ENCODE results near the gene HHLA2. TPM values are rescaled to one million over a fixed set of nuclear protein-coding genes. Genes with fewer than 3 reads are reported as not detected.

Gene HHLA2
- total and polyA plus RNA-seq, 8 donors = 0.47 to 3.0 (median 2.4) TPM

DNA sequence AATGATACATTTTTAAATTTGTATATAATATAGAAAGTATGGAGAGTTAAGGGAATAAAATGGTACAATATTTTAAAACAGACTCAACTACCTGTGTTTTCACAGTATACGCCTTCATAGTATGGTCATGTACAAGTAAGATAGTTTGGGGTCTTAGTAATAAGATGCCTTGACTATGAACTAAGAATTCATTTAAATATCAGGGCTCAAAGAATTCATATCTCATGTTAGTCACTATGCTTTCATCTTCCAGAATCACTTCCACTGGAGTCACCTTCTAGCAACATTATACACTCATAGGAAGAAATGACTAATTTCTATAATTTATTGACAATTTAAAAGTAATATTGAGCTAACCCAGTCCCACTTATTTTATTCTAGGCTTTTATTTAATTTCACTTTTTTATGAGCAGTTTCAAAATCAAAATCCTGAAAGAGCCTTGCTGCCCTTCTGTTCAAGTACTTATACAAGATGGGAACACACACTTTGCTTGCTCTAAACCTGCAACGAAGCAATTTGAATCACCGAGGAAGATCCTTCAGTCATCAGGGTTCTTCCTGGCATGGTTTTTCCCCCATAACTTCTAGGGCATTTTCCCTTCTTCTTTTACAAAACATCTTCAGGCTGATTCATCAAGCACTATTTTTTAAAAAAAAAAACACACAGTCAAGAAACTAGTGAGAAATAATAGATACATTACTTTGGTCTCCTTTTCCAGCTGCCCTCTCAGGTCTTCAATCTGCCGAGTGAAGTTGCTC, 119.9 kb downstream of the HHLA2 start:
- Histone ChIP-seq H3K36me3 (no peaks in the 10 kb centered on the region), H3K9me3 (no peaks in the 10 kb centered on the region), H3K27ac (no peak overlapping the region), H3K27me3 (no peaks in the 10 kb centered on the region), H3K4me1 (peaks cover 0 to 5% of the 10 kb centered on the region in 2 donors), H3K4me3 (no peak overlapping the region)
- intact Hi-C loops (cut with DNase I) = no loop called here
- TF ChIP-seq, protein P1, sequence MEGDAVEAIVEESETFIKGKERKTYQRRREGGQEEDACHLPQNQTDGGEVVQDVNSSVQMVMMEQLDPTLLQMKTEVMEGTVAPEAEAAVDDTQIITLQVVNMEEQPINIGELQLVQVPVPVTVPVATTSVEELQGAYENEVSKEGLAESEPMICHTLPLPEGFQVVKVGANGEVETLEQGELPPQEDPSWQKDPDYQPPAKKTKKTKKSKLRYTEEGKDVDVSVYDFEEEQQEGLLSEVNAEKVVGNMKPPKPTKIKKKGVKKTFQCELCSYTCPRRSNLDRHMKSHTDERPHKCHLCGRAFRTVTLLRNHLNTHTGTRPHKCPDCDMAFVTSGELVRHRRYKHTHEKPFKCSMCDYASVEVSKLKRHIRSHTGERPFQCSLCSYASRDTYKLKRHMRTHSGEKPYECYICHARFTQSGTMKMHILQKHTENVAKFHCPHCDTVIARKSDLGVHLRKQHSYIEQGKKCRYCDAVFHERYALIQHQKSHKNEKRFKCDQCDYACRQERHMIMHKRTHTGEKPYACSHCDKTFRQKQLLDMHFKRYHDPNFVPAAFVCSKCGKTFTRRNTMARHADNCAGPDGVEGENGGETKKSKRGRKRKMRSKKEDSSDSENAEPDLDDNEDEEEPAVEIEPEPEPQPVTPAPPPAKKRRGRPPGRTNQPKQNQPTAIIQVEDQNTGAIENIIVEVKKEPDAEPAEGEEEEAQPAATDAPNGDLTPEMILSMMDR (IDR thresholded peaks at IDR 0.05) = no peak
- ATAC-seq = no peak
- no peak for DNase-seq

DNA sequence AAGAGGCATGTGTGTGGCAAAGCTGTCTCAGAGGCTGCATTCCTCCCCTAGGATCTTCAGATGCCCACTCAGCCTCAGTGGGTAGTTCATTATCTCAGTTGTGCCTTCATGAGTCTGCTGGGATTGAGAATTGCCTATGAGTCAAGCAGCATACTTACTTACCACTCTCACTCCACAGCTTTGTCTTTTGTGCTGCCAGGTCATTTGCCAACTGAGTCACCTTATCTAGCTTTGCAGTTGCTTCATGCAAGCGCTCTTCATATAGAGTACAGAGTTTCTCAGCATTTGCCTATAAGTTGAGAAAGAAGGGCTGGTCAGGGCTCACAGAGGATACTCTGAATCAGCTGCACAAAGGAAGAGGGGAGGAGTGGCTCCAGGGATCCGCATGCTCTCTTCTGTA, 124.6 kb downstream of the HHLA2 start:
- H3K27ac ChIP-seq = no peak overlapping the region
- H3K36me3 ChIP-seq = no peaks in the 10 kb centered on the region
- ATAC-seq = no peak
- H3K27me3 ChIP-seq = no peaks in the 10 kb centered on the region
- TF ChIP-seq, protein P1 (IDR thresholded peaks at IDR 0.05) = no peak
- H3K9me3 ChIP-seq = no peaks in the 10 kb centered on the region
- intact Hi-C loops (cut with DNase I) = no loop called here
- H3K4me3 ChIP-seq = no peak overlapping the region
- H3K4me1 ChIP-seq = no peaks in the 10 kb centered on the region
- DNase-seq = no peak

Other genes with a start within 250 kb of the HHLA2 start
- gene CD47, start 205.5 kb upstream of the HHLA2 start, total RNA-seq = 100 to 1,000 TPM; 225 to 356 TPM
- gene CD47, start 205.5 kb upstream of the HHLA2 start, polyA plus RNA-seq (ENCODE audit: insufficient read length in 6 of 6) = 100 to 1,000 TPM; 142 to 201 (median 172) TPM
- gene IFT57, start 74.1 kb upstream of the HHLA2 start, total RNA-seq = 100 to 1,000 TPM; 115 to 273 TPM
- gene IFT57, start 74.1 kb upstream of the HHLA2 start, polyA plus RNA-seq (ENCODE audit: insufficient read length in 6 of 6) = 10 to 100 TPM; 68.8 to 89.0 (median 77.2) TPM
- under 1 TPM; 0.05 to 0.70 TPM for gene MYH15, start 214.0 kb downstream of the HHLA2 start, total RNA-seq
- gene MYH15, start 214.0 kb downstream of the HHLA2 start, polyA plus RNA-seq (ENCODE audit: insufficient read length in 6 of 6) = under 1 TPM; 0.21 to 0.50 (median 0.32) TPM